K562 (cell line): Measurements from ENCODE around the gene USP32. TPM values are rescaled to one million over a fixed set of nuclear protein-coding genes. Genes with fewer than 3 reads are reported as not detected.

Experiments
- CEBPG ChIP-seq, 3 experiments: fragments of 200-800 bp in 1 of 3; sonication (Bioruptor generic) in 1 of 3; sonication (generic) in 1 of 3; formaldehyde crosslinking in 1 of 3; IDR thresholded peaks in 2 of 3; conservative IDR thresholded peaks in 1 of 3; 2 replicates each; pipeline versions ENCODE4 v1.6.1 to v1.8.0; 2016 to 2022; ENCODE audit warnings: missing compliant biosample characterization in 2 of 3, missing genetic modification characterization in 2 of 3, mild to moderate bottlenecking in 1 of 3, missing genetic modification reagents in 1 of 3
- FIP1L1 ChIP-seq: fragments of 200-400 bp; formaldehyde crosslinking; IDR thresholded peaks from 2 replicates; pipeline ENCODE4 v1.6.1; 2018; ENCODE audit warnings: mild to moderate bottlenecking, low read depth, low read length; ENCODE audit not compliant: poor library complexity, severe bottlenecking
- HMGXB4 ChIP-seq: sonication (generic); formaldehyde crosslinking; IDR thresholded peaks from 2 replicates; pipeline ENCODE4 v1.8.1; 2023; ENCODE audit warnings: mild to moderate bottlenecking, missing genetic modification reagents
- JUND ChIP-seq, 2 experiments: IDR thresholded peaks; 2 replicates in 1 of 2; 3 replicates in 1 of 2; pipeline ENCODE4 v1.6.1; 2011; ENCODE audit warnings: borderline replicate concordance in 2 of 2, low read depth in 2 of 2, low read length in 2 of 2, improper control_type of control experiment in 1 of 2, missing biosample characterization in 1 of 2, missing genetic modification characterization in 1 of 2, missing genetic modification reagents in 1 of 2
- KDM4B ChIP-seq, 2 experiments: fragments of 450-650 bp in 1 of 2; sonication (generic) in 1 of 2; IDR thresholded peaks; 2 replicates each; pipeline ENCODE4 v1.6.1; 2016 to 2017; ENCODE audit warnings: borderline replicate concordance in 2 of 2, antibody characterized with exemption in 1 of 2, low read depth in 1 of 2, mild to moderate bottlenecking in 1 of 2
- MEIS2 ChIP-seq: fragments of 450-650 bp; IDR thresholded peaks from 2 replicates; pipeline ENCODE4 v1.6.1; 2014; ENCODE audit warnings: mild to moderate bottlenecking; ENCODE audit not compliant: partially characterized antibody
- NFATC3 ChIP-seq: fragments of 450-650 bp; IDR thresholded peaks from 2 replicates; pipeline ENCODE4 v1.6.1; 2017; ENCODE audit warnings: mild to moderate bottlenecking
- NFIC ChIP-seq: fragments of 450-650 bp; IDR thresholded peaks from 2 replicates; pipeline ENCODE4 v1.6.1; 2017; ENCODE audit warnings: mild to moderate bottlenecking, inconsistent platforms
- POLR2AphosphoS2 ChIP-seq: IDR thresholded peaks from 2 replicates; pipeline ENCODE4 v1.6.1; 2012; ENCODE audit warnings: low read length, improper control_type of control experiment
- THRA ChIP-seq: fragments of 450-650 bp; IDR thresholded peaks from 2 replicates; pipeline ENCODE4 v1.6.1; 2017; ENCODE audit warnings: mild to moderate bottlenecking, moderate library complexity
- THRAP3 ChIP-seq: fragments of 450-650 bp; IDR thresholded peaks from 2 replicates; pipeline ENCODE4 v1.6.1; 2016; ENCODE audit warnings: mild to moderate bottlenecking, inconsistent platforms, borderline replicate concordance
- UBTF ChIP-seq, 2 experiments: IDR thresholded peaks; 2 replicates each; pipeline ENCODE4 v1.6.1; 2012; ENCODE audit warnings: improper control_type of control experiment in 2 of 2, low read depth in 2 of 2, low read length in 2 of 2, borderline replicate concordance in 1 of 2
- ZC3H8 ChIP-seq: fragments of 450-650 bp; IDR thresholded peaks from 2 replicates; pipeline ENCODE4 v1.6.1; 2017
- ZNF274 ChIP-seq: IDR thresholded peaks from 2 replicates; pipeline ENCODE4 v1.6.1; 2011; ENCODE audit warnings: low read depth, mild to moderate bottlenecking, low read length, moderate library complexity, borderline replicate concordance
- ZNF3 ChIP-seq: fragments of 250-450 bp; sonication (Bioruptor Pico); IDR thresholded peaks from 2 replicates; pipeline ENCODE4 v1.5.0; 2021; ENCODE audit warnings: mild to moderate bottlenecking, moderate library complexity
- polyA plus RNA-seq, 8 experiments: library from polyadenylated mRNA; depleted of rRNA in 4 of 8; stranded (reverse) in 5 of 8; unstranded in 3 of 8; fragments of >200 nt; fragmentation: Nextera tagmentation in 2 of 8; fragmentation: Illumina TruSeq in 1 of 8; extraction: Ambion mirVana in 2 of 8; extraction: Trizol in 1 of 8; gene quantifications; 2 replicates each; pipeline versions ENCODE4 v1.2.1 to v1.2.3, GENCODE V29; 2011 to 2014; ENCODE audit warnings: inconsistent platforms in 1 of 8, missing spikeins in 1 of 8
- total RNA-seq, 7 experiments: library from RNA; depleted of rRNA in 6 of 7; stranded (reverse); fragments of >200 nt in 6 of 7; fragmentation: Illumina TruSeq in 2 of 7; extraction: Trizol in 2 of 7; gene quantifications; 2 replicates each; pipeline versions ENCODE4 v1.2.1 to v1.2.3, GENCODE V29; 2011 to 2021; ENCODE audit warnings: low replicate concordance in 1 of 7
- TF ChIP-seq, protein P1 (sequence below): fragments of 450-650 bp; IDR thresholded peaks from 2 replicates; pipeline ENCODE4 v1.7.1; 2018; ENCODE audit warnings: mild to moderate bottlenecking, low read depth; ENCODE audit not compliant: partially characterized antibody
- TF ChIP-seq, protein P2 (sequence below): sonication (generic); formaldehyde crosslinking; IDR thresholded peaks from 2 replicates; pipeline ENCODE4 v1.8.0; 2023; ENCODE audit warnings: mild to moderate bottlenecking, missing genetic modification reagents

Gene USP32
- total and polyA plus RNA-seq, 9 of the 15 experiments (the other 6 are each of a cell fraction or from before 2014, with no cell fraction given): 18.0 to 69.3 (median 47.1) TPM

- no peak for TF ChIP-seq ZNF274
- no peak for TF ChIP-seq ZNF3 (CRISPR knock-in tag)
- no peak for TF ChIP-seq NFIC
- no peak for TF ChIP-seq THRAP3
- no peak for TF ChIP-seq FIP1L1
- TF ChIP-seq MEIS2: peak; percentile 63
- TF ChIP-seq HMGXB4 (CRISPR knock-in tag): no peak
- TF ChIP-seq ZC3H8: no peak
- TF ChIP-seq UBTF (IDR thresholded peaks at IDR 0.05; ENCODE audit: borderline replicate concordance in 1 of 2, low read depth in 2 of 2, low read length in 2 of 2): no peak
- TF ChIP-seq POLR2AphosphoS2: 0 out of 2 replicates have a peak, but pooled peaks have one; percentile 39
- no peak for TF ChIP-seq THRA
- no peak for TF ChIP-seq JUND (IDR thresholded peaks at IDR 0.05; ENCODE audit: borderline replicate concordance, low read depth, low read length)
- TF ChIP-seq JUND (tag; IDR thresholded peaks at IDR 0.05; ENCODE audit: borderline replicate concordance, low read depth, low read length): peak; percentile 58; the same call in 2 of the 3 replicates
- no peak for TF ChIP-seq CEBPG (CRISPR knock-in tag; IDR thresholded peaks at IDR 0.05)
- TF ChIP-seq CEBPG (tag; conservative IDR thresholded peaks at IDR 0.05 in 1 of 2, IDR thresholded peaks at IDR 0.05 in 1 of 2): peak in 1 of 2 experiments; percentile 47; a peak in 1 of 4 replicates
- TF ChIP-seq, protein P1, sequence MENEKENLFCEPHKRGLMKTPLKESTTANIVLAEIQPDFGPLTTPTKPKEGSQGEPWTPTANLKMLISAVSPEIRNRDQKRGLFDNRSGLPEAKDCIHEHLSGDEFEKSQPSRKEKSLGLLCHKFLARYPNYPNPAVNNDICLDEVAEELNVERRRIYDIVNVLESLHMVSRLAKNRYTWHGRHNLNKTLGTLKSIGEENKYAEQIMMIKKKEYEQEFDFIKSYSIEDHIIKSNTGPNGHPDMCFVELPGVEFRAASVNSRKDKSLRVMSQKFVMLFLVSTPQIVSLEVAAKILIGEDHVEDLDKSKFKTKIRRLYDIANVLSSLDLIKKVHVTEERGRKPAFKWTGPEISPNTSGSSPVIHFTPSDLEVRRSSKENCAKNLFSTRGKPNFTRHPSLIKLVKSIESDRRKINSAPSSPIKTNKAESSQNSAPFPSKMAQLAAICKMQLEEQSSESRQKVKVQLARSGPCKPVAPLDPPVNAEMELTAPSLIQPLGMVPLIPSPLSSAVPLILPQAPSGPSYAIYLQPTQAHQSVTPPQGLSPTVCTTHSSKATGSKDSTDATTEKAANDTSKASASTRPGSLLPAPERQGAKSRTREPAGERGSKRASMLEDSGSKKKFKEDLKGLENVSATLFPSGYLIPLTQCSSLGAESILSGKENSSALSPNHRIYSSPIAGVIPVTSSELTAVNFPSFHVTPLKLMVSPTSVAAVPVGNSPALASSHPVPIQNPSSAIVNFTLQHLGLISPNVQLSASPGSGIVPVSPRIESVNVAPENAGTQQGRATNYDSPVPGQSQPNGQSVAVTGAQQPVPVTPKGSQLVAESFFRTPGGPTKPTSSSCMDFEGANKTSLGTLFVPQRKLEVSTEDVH: no peak
- no peak for TF ChIP-seq NFATC3
- TF ChIP-seq, protein P2, sequence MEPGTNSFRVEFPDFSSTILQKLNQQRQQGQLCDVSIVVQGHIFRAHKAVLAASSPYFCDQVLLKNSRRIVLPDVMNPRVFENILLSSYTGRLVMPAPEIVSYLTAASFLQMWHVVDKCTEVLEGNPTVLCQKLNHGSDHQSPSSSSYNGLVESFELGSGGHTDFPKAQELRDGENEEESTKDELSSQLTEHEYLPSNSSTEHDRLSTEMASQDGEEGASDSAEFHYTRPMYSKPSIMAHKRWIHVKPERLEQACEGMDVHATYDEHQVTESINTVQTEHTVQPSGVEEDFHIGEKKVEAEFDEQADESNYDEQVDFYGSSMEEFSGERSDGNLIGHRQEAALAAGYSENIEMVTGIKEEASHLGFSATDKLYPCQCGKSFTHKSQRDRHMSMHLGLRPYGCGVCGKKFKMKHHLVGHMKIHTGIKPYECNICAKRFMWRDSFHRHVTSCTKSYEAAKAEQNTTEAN: no peak
- no peak for TF ChIP-seq KDM4B (IDR thresholded peaks at IDR 0.05; ENCODE audit: borderline replicate concordance in 2 of 2, low read depth in 1 of 2)
These were observed 218.6 kb downstream of the USP32 start (continued) for GRCh38 chr17:60173304-60173819.
